Stimulated activated CD4-positive, alpha-beta T cell treated with anti-CD3 and anti-CD28 coated beads, Interleukin-4, amount 100 ng/mL, for 4 hours (primary cell): ENCODE data around the gene ARID2.

Source experiments
- DNase-seq, 2 experiments: peaks; one replicate each; pipeline ENCODE4 v3.0.0-alpha.2; 2020

The ARID2 gene

GRCh38 chr12:45948546-45948945 lies 219.0 kb downstream of the ARID2 start:
- DNase-seq: no peak
